ENCODE results near the gene BCL3. TPM values are rescaled to one million over a fixed set of nuclear protein-coding genes. Genes with fewer than 3 reads are reported as not detected.

BCL3 gene
- polyA plus RNA-seq, 1 donor (not counting 4 experiments of a cell fraction or from before 2014, with no cell fraction given): 1.1 TPM

- no peak overlapping the region for H2AFZ ChIP-seq (ENCODE audit: control insufficient read depth, low read length)
- H4K20me1 ChIP-seq (ENCODE audit: control insufficient read depth, extremely low read depth, insufficient read depth, low read length): peaks cover 4% of the 10 kb centered on the region
- H3K27ac ChIP-seq (ENCODE audit: control insufficient read depth, insufficient read depth, low read length): no peak overlapping the region
Observed at GRCh38 chr19:44807652-44808462, 59.3 kb downstream of the BCL3 start.

GRCh38 chr19:44808463-44809371 lies 60.2 kb downstream of the BCL3 start, which contains the start of gene BCAM:
BCAM (plus strand) TSS chr19:44809103; CDS start chr19:44809125, 22 bp downstream.
- dilution Hi-C loops (cut with MboI; ENCODE audit: extremely low pct_ligation_motif_present, low sequenced_read_pairs): no loop called here
- TF ChIP-seq CTCF (optimal IDR thresholded peaks at IDR 0.05 in 1 of 3, IDR thresholded peaks at IDR 0.05 in 1 of 3, conservative IDR thresholded peaks at IDR 0.05 in 1 of 3; ENCODE audit: extremely low read depth in 1 of 3, insufficient read depth in 2 of 3, low read length in 3 of 3) (no peak), EZH2 (IDR thresholded peaks at IDR 0.05; ENCODE audit: low read length) (no peak)
- peak within 1 kb of the TSS; percentile 58 to 81 (median 80) for H3K4me3 ChIP-seq (ENCODE audit: control insufficient read depth in 2 of 3, extremely low read depth in 1 of 3, insufficient read depth in 2 of 3, low read depth in 1 of 3, low read length in 3 of 3)
- no peak for DNase-seq (ENCODE audit: low read depth, low spot score)
- no peak within 1 kb of the TSS for H2AFZ ChIP-seq (ENCODE audit: control insufficient read depth, low read length)
- peaks cover 42% of the 10 kb centered on the region for H3K4me1 ChIP-seq (ENCODE audit: control insufficient read depth, extremely low read depth, insufficient read depth, low read length)
- H3K27me3 ChIP-seq (ENCODE audit: control insufficient read depth, extremely low read depth, insufficient read depth, low read length): no peaks in the 10 kb centered on the region
- peak within 1 kb of the TSS; percentile 97 for H3K4me2 ChIP-seq (ENCODE audit: control insufficient read depth, extremely low read depth, insufficient read depth, low read depth, low read length)
- FAIRE-seq: no peak
- H3K9me3 ChIP-seq (ENCODE audit: control insufficient read depth, low read depth, low read length): no peaks in the 10 kb centered on the region
- H3K9me1 ChIP-seq (ENCODE audit: control insufficient read depth, extremely low read depth, insufficient read depth, low read length): no peaks in the 10 kb centered on the region
- H3K36me3 ChIP-seq (ENCODE audit: control insufficient read depth in 2 of 2, extremely low read depth in 1 of 2, insufficient read depth in 2 of 2, low read length in 2 of 2): peaks cover 9 to 17% of the 10 kb centered on the region in 2 experiments
- no peaks in the 10 kb centered on the region for H3K79me2 ChIP-seq (ENCODE audit: control insufficient read depth, insufficient read depth, low read length)
- peak within 1 kb of the TSS; percentile 80 for H3K9ac ChIP-seq (ENCODE audit: control insufficient read depth, extremely low read depth, insufficient read depth, low read length)
- peak within 1 kb of the TSS; percentile 31 for H3K27ac ChIP-seq (ENCODE audit: control insufficient read depth, insufficient read depth, low read length)
- peaks cover 5% of the 10 kb centered on the region for H4K20me1 ChIP-seq (ENCODE audit: control insufficient read depth, extremely low read depth, insufficient read depth, low read length)

More at GRCh38 chr19:44807652-44808462, 59.3 kb downstream of the BCL3 start:
- DNase-seq (ENCODE audit: low read depth, low spot score) (peak; percentile 64), FAIRE-seq (no peak)
- dilution Hi-C loops (cut with MboI; ENCODE audit: extremely low pct_ligation_motif_present, low sequenced_read_pairs): no loop called here
- Histone ChIP-seq H3K9ac (ENCODE audit: control insufficient read depth, extremely low read depth, insufficient read depth, low read length) (no peak overlapping the region), H3K36me3 (ENCODE audit: control insufficient read depth in 2 of 2, extremely low read depth in 1 of 2, insufficient read depth in 2 of 2, low read length in 2 of 2) (peaks cover 5 to 17% of the 10 kb centered on the region in 2 experiments), H3K4me3 (ENCODE audit: control insufficient read depth in 2 of 3, extremely low read depth in 1 of 3, insufficient read depth in 2 of 3, low read depth in 1 of 3, low read length in 3 of 3) (no peak overlapping the region), H3K9me1 (ENCODE audit: control insufficient read depth, extremely low read depth, insufficient read depth, low read length) (no peaks in the 10 kb centered on the region), H3K27me3 (ENCODE audit: control insufficient read depth, extremely low read depth, insufficient read depth, low read length) (no peaks in the 10 kb centered on the region), H3K9me3 (ENCODE audit: control insufficient read depth, low read depth, low read length) (no peaks in the 10 kb centered on the region), H3K79me2 (ENCODE audit: control insufficient read depth, insufficient read depth, low read length) (no peaks in the 10 kb centered on the region), H3K4me1 (ENCODE audit: control insufficient read depth, extremely low read depth, insufficient read depth, low read length) (peaks cover 42% of the 10 kb centered on the region), H3K4me2 (ENCODE audit: control insufficient read depth, extremely low read depth, insufficient read depth, low read depth, low read length) (peak overlapping the region; percentile 77)
- peak in 2 of 3 experiments; percentile 17 to 60 for TF ChIP-seq CTCF (optimal IDR thresholded peaks at IDR 0.05 in 1 of 3, IDR thresholded peaks at IDR 0.05 in 1 of 3, conservative IDR thresholded peaks at IDR 0.05 in 1 of 3; ENCODE audit: extremely low read depth in 1 of 3, insufficient read depth in 2 of 3, low read length in 3 of 3)
- TF ChIP-seq EZH2 (IDR thresholded peaks at IDR 0.05; ENCODE audit: low read length): no peak

Small RNA genes lying within 50 kb of the gene (small RNA-seq; reads per million reads assigned to genes)
- gene RF00156 (ENCODE audit: insufficient read length in 3 of 3, low read depth in 3 of 3, low replicate concordance in 1 of 3): 0 reads per million in 3 experiments
- 0 reads per million in 3 experiments for gene RF00285 (ENCODE audit: insufficient read length in 3 of 3, low read depth in 3 of 3, low replicate concordance in 1 of 3)

Other genes starting within 250 kb of the BCL3 start
- 1.1 to 2.6 TPM (median 1.4 TPM) in 3 replicates for gene ZNF180, start 248.2 kb upstream of the BCL3 start, polyA plus RNA-seq
- gene CEACAM20, start 219.0 kb upstream of the BCL3 start, polyA plus RNA-seq: not detected in 3 replicates
- 0.06 to 0.07 TPM in 2 of 3 replicates, not detected in the other for gene IGSF23, start 135.1 kb upstream of the BCL3 start, polyA plus RNA-seq
- gene PVR, start 104.8 kb upstream of the BCL3 start, polyA plus RNA-seq: 48.1 to 80.4 TPM (median 65.6 TPM) in 3 replicates
- gene CEACAM19, start 77.2 kb upstream of the BCL3 start, polyA plus RNA-seq: 2.4 to 7.1 TPM (median 3.7 TPM) in 3 replicates
- gene CEACAM16, start 49.6 kb upstream of the BCL3 start, polyA plus RNA-seq: not detected in 3 replicates
- 27.8 to 58.6 TPM (median 30.1 TPM) in 3 replicates for gene CBLC, start 29.2 kb downstream of the BCL3 start, polyA plus RNA-seq
- 13.6 to 28.4 TPM (median 20.8 TPM) in 3 replicates for gene BCAM, start 60.4 kb downstream of the BCL3 start, polyA plus RNA-seq
- 26.8 to 38.9 TPM (median 29.8 TPM) in 3 replicates for gene NECTIN2, start 97.6 kb downstream of the BCL3 start, polyA plus RNA-seq
- gene TOMM40, start 142.5 kb downstream of the BCL3 start, polyA plus RNA-seq: 46.9 to 92.1 TPM (median 56.0 TPM) in 3 replicates
- gene APOE, start 157.1 kb downstream of the BCL3 start, polyA plus RNA-seq: 27.9 to 217 TPM (median 30.2 TPM) in 3 replicates
- 0.40 to 0.79 TPM (median 0.65 TPM) in 3 replicates for gene APOC1, start 165.9 kb downstream of the BCL3 start, polyA plus RNA-seq
- not detected in 3 replicates for gene APOC4, start 193.5 kb downstream of the BCL3 start, polyA plus RNA-seq
- not detected in 3 replicates for gene APOC2, start 197.3 kb downstream of the BCL3 start, polyA plus RNA-seq
- gene CLPTM1, start 206.7 kb downstream of the BCL3 start, polyA plus RNA-seq: 44.6 to 74.6 TPM (median 47.1 TPM) in 3 replicates